Ishikawa (cell line): ENCODE measurements around the gene DDX28.

Experiments used
- CEBPB ChIP-seq: IDR thresholded peaks from 2 replicates; pipeline ENCODE4 v1.6.1; 2012
- EGR1 ChIP-seq: IDR thresholded peaks from 2 replicates; pipeline ENCODE4 v1.6.1; 2012
- EP300 ChIP-seq: IDR thresholded peaks from 2 replicates; pipeline ENCODE4 v1.6.1; 2012; ENCODE audit warnings: borderline replicate concordance
- YY1 ChIP-seq: IDR thresholded peaks from 2 replicates; pipeline ENCODE4 v1.6.1; 2012; ENCODE audit warnings: low read depth

DNA sequence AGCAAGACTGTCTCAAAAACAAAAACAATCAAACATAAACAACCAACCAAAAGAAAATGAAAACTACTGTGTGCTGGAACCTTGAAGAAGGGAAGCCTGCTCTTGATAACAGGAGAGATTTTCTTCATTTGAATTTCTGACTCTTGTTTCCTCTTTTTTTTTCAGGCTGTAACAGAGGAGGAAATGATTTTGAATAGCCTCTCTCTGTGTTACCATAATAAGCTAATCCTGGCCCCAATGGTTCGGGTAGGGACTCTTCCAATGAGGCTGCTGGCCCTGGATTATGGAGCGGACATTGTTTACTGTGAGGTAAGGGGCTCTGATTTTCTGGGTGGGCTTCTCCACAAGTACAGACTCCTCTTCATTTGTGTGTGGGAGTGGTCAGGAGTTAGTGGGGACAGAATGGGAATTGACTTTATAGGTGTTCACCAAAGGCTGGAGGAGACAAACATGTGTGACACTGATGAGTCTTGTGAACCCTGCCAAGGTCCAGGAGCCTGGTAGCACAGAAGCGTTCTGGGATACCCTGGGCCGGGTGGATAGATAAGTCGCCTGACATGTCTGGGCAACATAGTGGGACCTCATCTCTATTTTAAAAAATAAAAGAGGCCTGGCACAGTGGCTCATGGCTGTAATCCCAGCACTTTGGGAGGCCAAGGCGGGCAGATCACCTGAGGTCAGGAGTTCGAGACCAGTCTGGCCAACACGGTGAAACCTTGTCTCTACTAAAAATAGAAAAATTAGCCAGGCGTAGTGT is 15.0 kb upstream of the DDX28 start:
- TF ChIP-seq YY1 = no peak
- no peak for TF ChIP-seq EGR1
- no peak for TF ChIP-seq EP300
- no peak for TF ChIP-seq CEBPB
